BLaER1 treated with 17β-estradiol and CSF1 and Interleukin-3, amounts not matched to agents 10 nM and 100 nM (cell line): ENCODE data around the gene CDK11B.

Experiments
- H3K27ac ChIP-seq, 11 experiments: shearing (Covaris generic); formaldehyde crosslinking; 2 replicates each; pipeline ENCODE4 v1.8.1; 2022
- H3K27me3 ChIP-seq, 11 experiments: shearing (Covaris generic); formaldehyde crosslinking; 2 replicates each; pipeline ENCODE4 v1.8.1; 2022
- H3K36me3 ChIP-seq, 11 experiments: shearing (Covaris generic); formaldehyde crosslinking; 2 replicates each; pipeline ENCODE4 v1.8.1; 2022
- H3K4me1 ChIP-seq, 10 experiments: shearing (Covaris generic); formaldehyde crosslinking; 2 replicates each; pipeline ENCODE4 v1.8.1; 2022
- H3K4me2 ChIP-seq, 11 experiments: shearing (Covaris generic); formaldehyde crosslinking; 2 replicates each; pipeline ENCODE4 v1.8.1; 2022
- H3K4me3 ChIP-seq, 10 experiments: shearing (Covaris generic); formaldehyde crosslinking; 2 replicates each; pipeline ENCODE4 v1.8.1; 2022
- H3K9ac ChIP-seq, 11 experiments: shearing (Covaris generic); formaldehyde crosslinking; 2 replicates each; pipeline ENCODE4 v1.8.1; 2022
- H3K9me3 ChIP-seq, 11 experiments: shearing (Covaris generic); formaldehyde crosslinking; replicated peaks in 1 of 11; 2 replicates each; pipeline ENCODE4 v1.8.1; 2022
- H4K20me1 ChIP-seq, 11 experiments: shearing (Covaris generic); formaldehyde crosslinking; 2 replicates each; pipeline ENCODE4 v1.8.1; 2022
- Cebpa-rat ChIP-seq, 11 experiments: shearing (Covaris generic); IDR thresholded peaks; 2 replicates each; pipeline ENCODE4 v1.8.1; 2022

Gene CDK11B

GRCh38 chr1:1617516-1617915 lies 41.3 kb downstream of the CDK11B start:
- Histone ChIP-seq H3K9ac (peak overlapping the region in 9 of 11 experiments; percentile 37 to 99 (median 96); a peak in 12 of 22 replicates), H3K36me3 (peaks cover 0 to 28% (median 14%) of the 10 kb centered on the region in 11 experiments; a peak in 14 of 22 replicates), H3K4me1 (peaks cover 27 to 46% (median 32%) of the 10 kb centered on the region in 10 experiments), H4K20me1 (peaks cover 11 to 83% (median 65%) of the 10 kb centered on the region in 11 experiments; a peak in 19 of 22 replicates), H3K4me2 (peak overlapping the region; percentile 84 to 100 (median 98); a peak in 18 of 22 replicates), H3K4me3 (peak overlapping the region in 2 of 10 experiments; percentile 83 to 86; a peak in 1 of 20 replicates), H3K9me3 (no peaks in the 10 kb centered on the region), H3K27me3 (no peaks in the 10 kb centered on the region), H3K27ac (no peak overlapping the region)
- TF ChIP-seq Cebpa-rat (IDR thresholded peaks at IDR 0.05): no peak

- Histone ChIP-seq H3K4me2 (peak overlapping the region; percentile 84 to 100 (median 98)), H4K20me1 (peaks cover 11 to 76% (median 58%) of the 10 kb centered on the region in 11 experiments; a peak in 18 of 22 replicates), H3K4me1 (peaks cover 27 to 47% (median 33%) of the 10 kb centered on the region in 10 experiments), H3K9ac (peak overlapping the region; percentile 90 to 99 (median 96)), H3K9me3 (no peaks in the 10 kb centered on the region), H3K27ac (0 out of 22 replicates have a peak overlapping the region, but pooled peaks of 1 of the 11 experiments have one; percentile 96), H3K4me3 (peak overlapping the region; percentile 81 to 98 (median 90)), H3K36me3 (peaks cover 0 to 28% (median 14%) of the 10 kb centered on the region in 11 experiments; a peak in 14 of 22 replicates), H3K27me3 (no peaks in the 10 kb centered on the region)
- no peak for TF ChIP-seq Cebpa-rat (IDR thresholded peaks at IDR 0.05)
Observed at GRCh38 chr1:1616838-1617237, 42.0 kb downstream of the CDK11B start.

GRCh38 chr1:1616045-1616790 lies 42.6 kb downstream of the CDK11B start:
- Histone ChIP-seq H3K9ac (peak overlapping the region; percentile 90 to 99 (median 96)), H3K4me1 (peaks cover 27 to 54% (median 38%) of the 10 kb centered on the region in 10 experiments), H3K4me3 (peak overlapping the region; percentile 81 to 98 (median 90)), H3K27me3 (no peaks in the 10 kb centered on the region), H3K27ac (peak overlapping the region; percentile 91 to 99 (median 97)), H3K36me3 (peaks cover 0 to 28% (median 14%) of the 10 kb centered on the region in 11 experiments; a peak in 14 of 22 replicates), H4K20me1 (peaks cover 11 to 70% (median 52%) of the 10 kb centered on the region in 11 experiments; a peak in 18 of 22 replicates), H3K9me3 (no peaks in the 10 kb centered on the region), H3K4me2 (peak overlapping the region; percentile 84 to 100 (median 98))
- no peak for TF ChIP-seq Cebpa-rat (IDR thresholded peaks at IDR 0.05)

GRCh38 chr1:1615256-1616044 lies 43.4 kb downstream of the CDK11B start, which contains the start of gene MIB2:
Gene MIB2, plus strand, starts transcription at chr1:1615500. Its CDS starts 7,953 bp downstream, at chr1:1623453.
- peak within 1 kb of the TSS; percentile 84 to 100 (median 98) for H3K4me2 ChIP-seq

GRCh38 chr1:1614954-1615255 lies 43.9 kb downstream of the CDK11B start:
- peak overlapping the region in 10 of 11 experiments; percentile 93 to 99 (median 97); a peak in 19 of 22 replicates for H3K27ac ChIP-seq
- TF ChIP-seq Cebpa-rat (IDR thresholded peaks at IDR 0.05): no peak

More at GRCh38 chr1:1615256-1616044, 43.4 kb downstream of the CDK11B start, which contains the start of gene MIB2:
- Histone ChIP-seq H3K4me3 (peak within 1 kb of the TSS; percentile 81 to 98 (median 90)), H3K27me3 (no peaks in the 10 kb centered on the region), H3K4me1 (peaks cover 27 to 50% (median 38%) of the 10 kb centered on the region in 10 experiments), H3K36me3 (peaks cover 0 to 28% (median 14%) of the 10 kb centered on the region in 11 experiments; a peak in 14 of 22 replicates), H3K9me3 (no peaks in the 10 kb centered on the region), H4K20me1 (peaks cover 11 to 62% (median 44%) of the 10 kb centered on the region in 11 experiments; a peak in 18 of 22 replicates), H3K9ac (peak within 1 kb of the TSS; percentile 90 to 99 (median 96)), H3K27ac (peak within 1 kb of the TSS; percentile 91 to 99 (median 97))
- TF ChIP-seq Cebpa-rat (IDR thresholded peaks at IDR 0.05): no peak

GRCh38 chr1:1614204-1614953 lies 44.4 kb downstream of the CDK11B start:
- peak overlapping the region in 10 of 11 experiments; percentile 93 to 99 (median 97); a peak in 18 of 22 replicates for H3K27ac ChIP-seq
- peak in 1 of 11 experiments; percentile 45; a peak in 1 of 22 replicates for TF ChIP-seq Cebpa-rat (IDR thresholded peaks at IDR 0.05)
- peaks cover 11 to 51% (median 37%) of the 10 kb centered on the region in 11 experiments; a peak in 18 of 22 replicates for H4K20me1 ChIP-seq
- H3K4me2 ChIP-seq: peak overlapping the region; percentile 84 to 100 (median 98)
- peaks cover 27 to 49% (median 37%) of the 10 kb centered on the region in 10 experiments for H3K4me1 ChIP-seq
- H3K4me3 ChIP-seq: peak overlapping the region; percentile 81 to 98 (median 90)
- peaks cover 0 to 24% (median 14%) of the 10 kb centered on the region in 11 experiments; a peak in 14 of 22 replicates for H3K36me3 ChIP-seq
- H3K9me3 ChIP-seq: no peaks in the 10 kb centered on the region
- peak overlapping the region; percentile 90 to 99 (median 96) for H3K9ac ChIP-seq
- H3K27me3 ChIP-seq: no peaks in the 10 kb centered on the region

More at GRCh38 chr1:1614954-1615255, 43.9 kb downstream of the CDK11B start:
- peaks cover 27 to 49% (median 37%) of the 10 kb centered on the region in 10 experiments for H3K4me1 ChIP-seq
- H3K36me3 ChIP-seq: peaks cover 0 to 28% (median 14%) of the 10 kb centered on the region in 11 experiments; a peak in 14 of 22 replicates
- peak overlapping the region; percentile 84 to 100 (median 98) for H3K4me2 ChIP-seq
- no peaks in the 10 kb centered on the region for H3K27me3 ChIP-seq
- no peaks in the 10 kb centered on the region for H3K9me3 ChIP-seq
- peak overlapping the region; percentile 81 to 98 (median 90) for H3K4me3 ChIP-seq
- peaks cover 11 to 57% (median 39%) of the 10 kb centered on the region in 11 experiments; a peak in 18 of 22 replicates for H4K20me1 ChIP-seq
- peak overlapping the region; percentile 90 to 99 (median 96) for H3K9ac ChIP-seq

- Histone ChIP-seq H3K27me3 (no peaks in the 10 kb centered on the region), H3K36me3 (peaks cover 0 to 17% (median 10%) of the 10 kb centered on the region in 11 experiments; a peak in 14 of 22 replicates), H4K20me1 (peaks cover 11 to 44% (median 34%) of the 10 kb centered on the region in 11 experiments; a peak in 18 of 22 replicates), H3K4me1 (peaks cover 27 to 49% (median 37%) of the 10 kb centered on the region in 10 experiments), H3K4me2 (peak overlapping the region; percentile 84 to 100 (median 98)), H3K27ac (no peak overlapping the region), H3K9ac (peak overlapping the region; percentile 90 to 99 (median 96); a peak in 14 of 22 replicates), H3K9me3 (no peaks in the 10 kb centered on the region), H3K4me3 (peak overlapping the region in 9 of 10 experiments; percentile 81 to 98 (median 93); a peak in 15 of 20 replicates)
- no peak for TF ChIP-seq Cebpa-rat (IDR thresholded peaks at IDR 0.05)
Observed at GRCh38 chr1:1613509-1614082, 45.2 kb downstream of the CDK11B start.
